Adipocyte (in vitro differentiated cells): ENCODE data around the gene AP2M1.
"Not testable (repeated sequence)": the region's sequence is repeated elsewhere in the genome, so short reads cannot be mapped to it uniquely, and the experiment has no call there.

ENCODE experiments used
- DNase-seq: peaks from one replicate; pipeline ENCODE4 v3.0.0-alpha.2; 2015; ENCODE audit warnings: low read depth
- H3K27me3 ChIP-seq: replicated peaks from 2 replicates; pipeline ENCODE4 v1.7.0; 2013; ENCODE audit warnings: mild to moderate bottlenecking, low read length, moderate library complexity; ENCODE audit not compliant: control insufficient read depth, insufficient read depth
- H3K36me3 ChIP-seq: 2 replicates; pipeline ENCODE4 v1.7.0; 2013; ENCODE audit warnings: low read length, mild to moderate bottlenecking, moderate library complexity; ENCODE audit not compliant: control insufficient read depth, insufficient read depth, severe bottlenecking
- H3K4me1 ChIP-seq: 2 replicates; pipeline ENCODE4 v1.7.0; 2013; ENCODE audit warnings: mild to moderate bottlenecking, low read length, moderate library complexity; ENCODE audit not compliant: control insufficient read depth, insufficient read depth
- H3K4me3 ChIP-seq: 2 replicates; pipeline ENCODE4 v1.7.0; 2013; ENCODE audit warnings: mild to moderate bottlenecking, low read length, moderate library complexity
- H3K9ac ChIP-seq: 2 replicates; pipeline ENCODE4 v1.7.0; 2013; ENCODE audit warnings: mild to moderate bottlenecking, low read length, moderate library complexity
- H3K9me3 ChIP-seq: 2 replicates; pipeline ENCODE4 v1.7.0; 2013; ENCODE audit warnings: mild to moderate bottlenecking, low read length, moderate library complexity; ENCODE audit not compliant: control insufficient read depth

AP2M1 gene

GRCh38 chr3:184143327-184143726 is 31.3 kb upstream of the AP2M1 start:
- Histone ChIP-seq H3K27me3 (no peaks in the 10 kb centered on the region), H3K36me3 (peaks cover 54% of the 10 kb centered on the region), H3K9ac (no peak overlapping the region), H3K4me3 (no peak overlapping the region), H3K4me1 (peaks cover 8% of the 10 kb centered on the region), H3K9me3 (no peaks in the 10 kb centered on the region)
- no peak for DNase-seq

- peaks cover 54% of the 10 kb centered on the region for H3K36me3 ChIP-seq
- no peaks in the 10 kb centered on the region for H3K9me3 ChIP-seq
- H3K27me3 ChIP-seq = no peaks in the 10 kb centered on the region
- H3K4me1 ChIP-seq = peaks cover 8% of the 10 kb centered on the region
- H3K4me3 ChIP-seq = no peak overlapping the region
- DNase-seq = no peak
- no peak overlapping the region for H3K9ac ChIP-seq
Observed at GRCh38 chr3:184144505-184144904, 30.1 kb upstream of the AP2M1 start.

GRCh38 chr3:184145111-184145524 is 29.5 kb upstream of the AP2M1 start:
- H3K4me3 ChIP-seq = no peak overlapping the region
- H3K4me1 ChIP-seq = peaks cover 8% of the 10 kb centered on the region
- H3K9ac ChIP-seq = no peak overlapping the region
- H3K27me3 ChIP-seq = no peaks in the 10 kb centered on the region
- H3K36me3 ChIP-seq = peaks cover 51% of the 10 kb centered on the region
- no peaks in the 10 kb centered on the region for H3K9me3 ChIP-seq
- peak; percentile 55 for DNase-seq

- H3K4me1 ChIP-seq = peaks cover 8% of the 10 kb centered on the region
- DNase-seq = no peak
- no peak overlapping the region for H3K9ac ChIP-seq
- no peaks in the 10 kb centered on the region for H3K9me3 ChIP-seq
- no peak overlapping the region for H3K4me3 ChIP-seq
- H3K27me3 ChIP-seq = no peaks in the 10 kb centered on the region
- H3K36me3 ChIP-seq = peaks cover 44% of the 10 kb centered on the region
Observed at GRCh38 chr3:184145751-184146270, 28.8 kb upstream of the AP2M1 start.

- DNase-seq = no peak
- no peak overlapping the region for H3K4me3 ChIP-seq
- H3K27me3 ChIP-seq = no peaks in the 10 kb centered on the region
- H3K36me3 ChIP-seq = peaks cover 22% of the 10 kb centered on the region
- H3K9ac ChIP-seq = no peak overlapping the region
- peaks cover 8% of the 10 kb centered on the region for H3K4me1 ChIP-seq
- H3K9me3 ChIP-seq = no peaks in the 10 kb centered on the region
Observed at GRCh38 chr3:184148076-184148475, 26.6 kb upstream of the AP2M1 start.

GRCh38 chr3:184149123-184149522 is 25.5 kb upstream of the AP2M1 start:
- DNase-seq = no peak
- Histone ChIP-seq H3K27me3 (no peaks in the 10 kb centered on the region), H3K36me3 (peaks cover 11% of the 10 kb centered on the region), H3K9me3 (no peaks in the 10 kb centered on the region), H3K4me1 (peaks cover 14% of the 10 kb centered on the region), H3K9ac (no peak overlapping the region), H3K4me3 (no peak overlapping the region)

GRCh38 chr3:184149770-184150169 is 24.9 kb upstream of the AP2M1 start:
- not testable (repeated sequence) for H3K9me3 ChIP-seq, H3K9ac ChIP-seq
- peak; percentile 37 for DNase-seq

GRCh38 chr3:184154885-184155643 is 19.6 kb upstream of the AP2M1 start, which contains the start of gene DVL3:
TSS of gene DVL3 (plus strand) at chr3:184155377. CDS start at chr3:184155636, 259 bp downstream.
- Histone ChIP-seq H3K4me3 (peak within 1 kb of the TSS; percentile 100), H3K36me3 (no peaks in the 10 kb centered on the region), H3K9me3 (no peaks in the 10 kb centered on the region), H3K4me1 (peaks cover 31% of the 10 kb centered on the region), H3K9ac (peak within 1 kb of the TSS; percentile 97), H3K27me3 (no peaks in the 10 kb centered on the region)
- peak; percentile 84 for DNase-seq

More at GRCh38 chr3:184149770-184150169, 24.9 kb upstream of the AP2M1 start:
- H3K4me1 ChIP-seq = peaks cover 16% of the 10 kb centered on the region
- H3K27me3 ChIP-seq, H3K36me3 ChIP-seq, H3K4me3 ChIP-seq: not testable (repeated sequence)

GRCh38 chr3:184155644-184156521 is 18.8 kb upstream of the AP2M1 start:
- H3K4me1 ChIP-seq = peaks cover 39% of the 10 kb centered on the region
- no peaks in the 10 kb centered on the region for H3K9me3 ChIP-seq
- H3K27me3 ChIP-seq = no peaks in the 10 kb centered on the region
- peak overlapping the region; percentile 100 for H3K4me3 ChIP-seq
- DNase-seq = peak; percentile 68
- H3K9ac ChIP-seq = peak overlapping the region; percentile 97
- H3K36me3 ChIP-seq = no peaks in the 10 kb centered on the region

GRCh38 chr3:184156522-184156955 is 18.1 kb upstream of the AP2M1 start:
- H3K27me3 ChIP-seq = no peaks in the 10 kb centered on the region
- peak overlapping the region; percentile 100 for H3K4me3 ChIP-seq
- H3K36me3 ChIP-seq = no peaks in the 10 kb centered on the region
- DNase-seq = peak; percentile 74
- no peaks in the 10 kb centered on the region for H3K9me3 ChIP-seq
- H3K4me1 ChIP-seq = peaks cover 46% of the 10 kb centered on the region
- H3K9ac ChIP-seq = peak overlapping the region; percentile 97

- H3K9me3 ChIP-seq = no peaks in the 10 kb centered on the region
- peak overlapping the region; percentile 97 for H3K9ac ChIP-seq
- peaks cover 52% of the 10 kb centered on the region for H3K4me1 ChIP-seq
- H3K27me3 ChIP-seq = no peaks in the 10 kb centered on the region
- H3K36me3 ChIP-seq = no peaks in the 10 kb centered on the region
- H3K4me3 ChIP-seq = peak overlapping the region; percentile 100
- DNase-seq = peak; percentile 22
Observed at GRCh38 chr3:184157206-184157605, 17.4 kb upstream of the AP2M1 start.
